ENCODE measurements around the gene IL17RD.

The IL17RD gene

GRCh38 chr3:57110798-57111197, 54.4 kb downstream of the IL17RD start:
- H3K9me3 ChIP-seq (ENCODE audit: control insufficient read depth, low read length): no peaks in the 10 kb centered on the region

DNA sequence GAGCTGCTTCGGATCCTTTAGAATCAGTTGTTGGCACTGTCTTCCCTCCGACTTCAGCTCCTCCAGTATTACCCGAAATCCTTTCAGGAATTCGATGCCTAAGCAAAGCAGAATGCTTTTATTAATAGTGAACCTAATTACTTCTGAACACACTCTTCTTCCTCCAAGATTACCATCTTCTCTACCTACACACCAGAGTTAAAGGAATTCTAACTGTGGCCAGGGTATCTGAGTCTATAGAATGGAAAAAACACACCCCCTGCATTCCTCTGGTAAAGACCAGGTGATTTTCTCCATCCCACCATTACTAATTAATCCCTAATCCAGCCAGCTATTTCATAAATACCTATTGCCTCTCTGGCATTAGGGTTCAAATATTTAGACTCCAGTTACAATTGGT, 54.9 kb downstream of the IL17RD start:
- no peaks in the 10 kb centered on the region for H3K27me3 ChIP-seq (ENCODE audit: control insufficient read depth, insufficient read depth, low read length, poor library complexity, severe bottlenecking)
- no peaks in the 10 kb centered on the region for H3K9me3 ChIP-seq (ENCODE audit: control insufficient read depth, low read length)
- no peaks in the 10 kb centered on the region for H3K36me3 ChIP-seq (ENCODE audit: control insufficient read depth, insufficient read depth, low read length)
- 56 to 68% methylated on average over 4 of the region's 4 CpGs for WGBS, 2 experiments
- H3K4me1 ChIP-seq (ENCODE audit: control insufficient read depth, insufficient read depth, low read length): peaks cover 19% of the 10 kb centered on the region
- H3K27ac ChIP-seq (ENCODE audit: insufficient read depth, low read depth, low read length, poor library complexity, severe bottlenecking): peak overlapping the region; percentile 42
- H3K4me3 ChIP-seq (ENCODE audit: insufficient read depth, low read depth, low read length): no peak overlapping the region

More at GRCh38 chr3:57110798-57111197, 54.4 kb downstream of the IL17RD start:
- Histone ChIP-seq H3K4me1 (ENCODE audit: control insufficient read depth, insufficient read depth, low read length) (peaks cover 16% of the 10 kb centered on the region), H3K36me3 (ENCODE audit: control insufficient read depth, insufficient read depth, low read length) (no peaks in the 10 kb centered on the region), H3K27me3 (ENCODE audit: control insufficient read depth, insufficient read depth, low read length, poor library complexity, severe bottlenecking) (no peaks in the 10 kb centered on the region), H3K4me3 (ENCODE audit: insufficient read depth, low read depth, low read length) (no peak overlapping the region), H3K27ac (ENCODE audit: insufficient read depth, low read depth, low read length, poor library complexity, severe bottlenecking) (peak overlapping the region; percentile 55)
- 52 to 63% methylated on average over 13 to 14 of the region's 14 CpGs for WGBS, 2 experiments

GRCh38 chr3:57109437-57110199, 55.5 kb downstream of the IL17RD start:
- Histone ChIP-seq H3K27ac (ENCODE audit: insufficient read depth, low read depth, low read length, poor library complexity, severe bottlenecking) (no peak overlapping the region), H3K4me3 (ENCODE audit: insufficient read depth, low read depth, low read length) (no peak overlapping the region), H3K36me3 (ENCODE audit: control insufficient read depth, insufficient read depth, low read length) (no peaks in the 10 kb centered on the region), H3K9me3 (ENCODE audit: control insufficient read depth, low read length) (no peaks in the 10 kb centered on the region), H3K27me3 (ENCODE audit: control insufficient read depth, insufficient read depth, low read length, poor library complexity, severe bottlenecking) (no peaks in the 10 kb centered on the region), H3K4me1 (ENCODE audit: control insufficient read depth, insufficient read depth, low read length) (peaks cover 19% of the 10 kb centered on the region)
- WGBS, 2 experiments: 81 to 83% methylated on average over 15 of the region's 15 CpGs

- no peaks in the 10 kb centered on the region for H3K9me3 ChIP-seq (ENCODE audit: control insufficient read depth, low read length)
- H3K27ac ChIP-seq (ENCODE audit: insufficient read depth, low read depth, low read length, poor library complexity, severe bottlenecking): no peak overlapping the region
- no peaks in the 10 kb centered on the region for H3K36me3 ChIP-seq (ENCODE audit: control insufficient read depth, insufficient read depth, low read length)
- 94 to 95% methylated on average over 8 of the region's 8 CpGs for WGBS, 2 experiments
- H3K27me3 ChIP-seq (ENCODE audit: control insufficient read depth, insufficient read depth, low read length, poor library complexity, severe bottlenecking): no peaks in the 10 kb centered on the region
- no peak overlapping the region for H3K4me3 ChIP-seq (ENCODE audit: insufficient read depth, low read depth, low read length)
- peaks cover 19% of the 10 kb centered on the region for H3K4me1 ChIP-seq (ENCODE audit: control insufficient read depth, insufficient read depth, low read length)
Measured at GRCh38 chr3:57108684-57109083, 56.5 kb downstream of the IL17RD start.

DNA sequence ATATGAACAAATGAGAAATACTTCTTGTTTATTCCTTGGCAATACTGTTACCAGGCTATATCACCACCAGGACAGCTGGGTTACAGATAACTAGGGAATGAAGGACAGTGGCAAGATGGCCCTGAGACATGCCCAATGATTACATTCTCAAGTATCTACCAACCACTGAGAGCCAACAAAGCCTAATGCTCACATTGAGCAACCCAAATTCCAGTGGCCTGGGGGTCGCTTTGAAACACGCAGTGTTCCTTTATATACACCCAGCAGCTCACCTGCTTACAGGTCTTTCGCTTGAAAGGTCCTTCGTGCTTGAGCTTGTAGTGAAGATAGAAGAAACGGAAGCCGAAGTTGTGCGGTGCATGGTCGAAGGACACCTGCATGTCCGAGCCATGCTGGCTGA, 59.6 kb downstream of the IL17RD start:
- H3K4me3 ChIP-seq (ENCODE audit: insufficient read depth, low read depth, low read length): no peak overlapping the region
- H3K9me3 ChIP-seq (ENCODE audit: control insufficient read depth, low read length): no peaks in the 10 kb centered on the region
- whole genome bisulfite sequencing, 2 experiments: 90 to 92% methylated on average over 9 of the region's 9 CpGs
- H3K36me3 ChIP-seq (ENCODE audit: control insufficient read depth, insufficient read depth, low read length): no peaks in the 10 kb centered on the region
- H3K27me3 ChIP-seq (ENCODE audit: control insufficient read depth, insufficient read depth, low read length, poor library complexity, severe bottlenecking): no peaks in the 10 kb centered on the region
- H3K27ac ChIP-seq (ENCODE audit: insufficient read depth, low read depth, low read length, poor library complexity, severe bottlenecking): no peak overlapping the region
- H3K4me1 ChIP-seq (ENCODE audit: control insufficient read depth, insufficient read depth, low read length): peaks cover 15% of the 10 kb centered on the region

- 33 to 44% methylated on average over 7 of the region's 7 CpGs for whole genome bisulfite sequencing, 2 experiments
- Histone ChIP-seq H3K4me1 (ENCODE audit: control insufficient read depth, insufficient read depth, low read length) (no peaks in the 10 kb centered on the region), H3K4me3 (ENCODE audit: insufficient read depth, low read depth, low read length) (no peak overlapping the region), H3K36me3 (ENCODE audit: control insufficient read depth, insufficient read depth, low read length) (no peaks in the 10 kb centered on the region), H3K27ac (ENCODE audit: insufficient read depth, low read depth, low read length, poor library complexity, severe bottlenecking) (no peak overlapping the region), H3K9me3 (ENCODE audit: control insufficient read depth, low read length) (no peaks in the 10 kb centered on the region), H3K27me3 (ENCODE audit: control insufficient read depth, insufficient read depth, low read length, poor library complexity, severe bottlenecking) (no peaks in the 10 kb centered on the region)
Measured at GRCh38 chr3:57100046-57100695, 65.0 kb downstream of the IL17RD start.

- no peak overlapping the region for H3K4me3 ChIP-seq (ENCODE audit: insufficient read depth, low read depth, low read length)
- H3K36me3 ChIP-seq (ENCODE audit: control insufficient read depth, insufficient read depth, low read length): no peaks in the 10 kb centered on the region
- 77% methylated on average over 6 of the region's 6 CpGs for WGBS, 2 experiments
- H3K27me3 ChIP-seq (ENCODE audit: control insufficient read depth, insufficient read depth, low read length, poor library complexity, severe bottlenecking): no peaks in the 10 kb centered on the region
- H3K4me1 ChIP-seq (ENCODE audit: control insufficient read depth, insufficient read depth, low read length): no peaks in the 10 kb centered on the region
- no peaks in the 10 kb centered on the region for H3K9me3 ChIP-seq (ENCODE audit: control insufficient read depth, low read length)
- H3K27ac ChIP-seq (ENCODE audit: insufficient read depth, low read depth, low read length, poor library complexity, severe bottlenecking): no peak overlapping the region
Measured at GRCh38 chr3:57098418-57099310, 66.5 kb downstream of the IL17RD start.

DNA sequence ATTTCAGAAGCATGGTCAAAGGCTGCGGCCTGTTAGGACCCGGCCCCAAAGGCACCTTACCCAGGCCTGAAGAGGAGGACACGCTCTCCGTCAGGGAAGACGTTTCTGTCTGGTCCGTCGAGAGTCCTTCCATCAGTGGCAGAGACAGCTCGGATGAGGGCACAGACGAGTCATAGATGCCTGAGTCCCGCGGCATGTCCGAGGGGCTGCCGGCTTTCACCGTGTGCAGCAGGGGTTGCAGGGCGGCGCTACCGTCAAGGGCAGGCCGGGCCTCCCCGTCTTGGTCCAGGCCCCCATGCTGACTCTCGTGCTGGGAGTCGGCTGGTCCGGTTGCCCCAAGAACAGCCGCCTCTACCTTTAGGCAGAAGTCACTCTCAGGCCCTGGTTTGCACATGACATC, 67.6 kb downstream of the IL17RD start:
- Histone ChIP-seq H3K9me3 (ENCODE audit: control insufficient read depth, low read length) (no peaks in the 10 kb centered on the region), H3K27ac (ENCODE audit: insufficient read depth, low read depth, low read length, poor library complexity, severe bottlenecking) (no peak overlapping the region), H3K27me3 (ENCODE audit: control insufficient read depth, insufficient read depth, low read length, poor library complexity, severe bottlenecking) (no peaks in the 10 kb centered on the region), H3K4me3 (ENCODE audit: insufficient read depth, low read depth, low read length) (no peak overlapping the region), H3K36me3 (ENCODE audit: control insufficient read depth, insufficient read depth, low read length) (no peaks in the 10 kb centered on the region), H3K4me1 (ENCODE audit: control insufficient read depth, insufficient read depth, low read length) (no peaks in the 10 kb centered on the region)
- WGBS, 2 experiments: 94 to 95% methylated on average over 23 of the region's 23 CpGs

DNA sequence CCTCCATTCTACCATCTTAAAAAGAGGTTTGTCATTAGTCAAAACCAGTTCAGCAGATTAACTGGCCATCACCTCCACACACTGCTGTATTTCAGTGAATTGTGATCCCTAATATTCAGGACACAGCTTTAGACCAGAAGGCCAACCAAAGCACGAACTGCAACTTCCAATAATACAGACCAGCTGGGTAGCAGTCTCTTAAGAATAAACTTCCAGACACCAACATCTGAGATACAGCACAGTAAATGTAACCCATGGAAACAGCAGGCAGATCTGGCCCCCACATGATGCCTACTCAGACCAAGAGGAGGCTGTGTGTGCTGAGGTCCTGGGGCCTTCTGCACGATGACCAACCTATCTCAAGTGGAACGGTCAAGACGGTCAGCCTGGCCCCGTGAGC, 69.8 kb downstream of the IL17RD start:
- H3K27me3 ChIP-seq (ENCODE audit: control insufficient read depth, insufficient read depth, low read length, poor library complexity, severe bottlenecking): no peaks in the 10 kb centered on the region
- WGBS, 2 experiments: 89 to 92% methylated on average over 5 of the region's 5 CpGs
- no peaks in the 10 kb centered on the region for H3K9me3 ChIP-seq (ENCODE audit: control insufficient read depth, low read length)
- H3K4me1 ChIP-seq (ENCODE audit: control insufficient read depth, insufficient read depth, low read length): no peaks in the 10 kb centered on the region
- no peak overlapping the region for H3K27ac ChIP-seq (ENCODE audit: insufficient read depth, low read depth, low read length, poor library complexity, severe bottlenecking)
- H3K4me3 ChIP-seq (ENCODE audit: insufficient read depth, low read depth, low read length): no peak overlapping the region
- no peaks in the 10 kb centered on the region for H3K36me3 ChIP-seq (ENCODE audit: control insufficient read depth, insufficient read depth, low read length)

DNA sequence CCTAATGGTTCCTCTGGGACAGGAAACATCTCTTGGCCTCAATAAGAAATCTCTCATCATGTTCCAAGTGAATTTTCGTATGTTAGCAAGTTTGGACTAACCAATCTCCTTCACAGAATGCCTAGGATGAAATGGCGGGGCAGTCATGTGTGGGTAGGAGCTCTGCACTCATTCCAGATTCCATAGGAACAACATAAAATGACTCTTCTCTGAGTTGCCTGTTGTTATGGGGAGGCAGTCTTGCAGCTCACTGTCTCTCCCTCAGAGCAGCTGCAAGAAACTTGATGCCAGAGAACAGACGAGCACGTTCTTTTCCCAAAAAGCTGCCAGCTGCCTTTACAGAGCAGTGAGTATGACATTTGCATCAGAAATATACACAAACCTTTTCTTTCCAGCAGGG, 70.6 kb downstream of the IL17RD start:
- no peak overlapping the region for H3K27ac ChIP-seq (ENCODE audit: insufficient read depth, low read depth, low read length, poor library complexity, severe bottlenecking)
- no peaks in the 10 kb centered on the region for H3K27me3 ChIP-seq (ENCODE audit: control insufficient read depth, insufficient read depth, low read length, poor library complexity, severe bottlenecking)
- 57 to 61% methylated on average over 4 of the region's 4 CpGs for WGBS, 2 experiments
- no peaks in the 10 kb centered on the region for H3K4me1 ChIP-seq (ENCODE audit: control insufficient read depth, insufficient read depth, low read length)
- H3K4me3 ChIP-seq (ENCODE audit: insufficient read depth, low read depth, low read length): no peak overlapping the region
- H3K9me3 ChIP-seq (ENCODE audit: control insufficient read depth, low read length): no peaks in the 10 kb centered on the region
- H3K36me3 ChIP-seq (ENCODE audit: control insufficient read depth, insufficient read depth, low read length): no peaks in the 10 kb centered on the region

Data from ectodermal cell (in vitro differentiated cells).